C4-2B (cell line): ENCODE results near the gene SIN3A.

Experiments used
- CTCF ChIP-seq: fragments of 450-650 bp; conservative IDR thresholded peaks from 2 replicates; pipeline ENCODE4 v1.5.1; 2017; ENCODE audit warnings: mild to moderate bottlenecking
- ZFX ChIP-seq: fragments of 450-650 bp; IDR thresholded peaks from 2 replicates; pipeline ENCODE4 v1.6.1; 2017

- no peak for TF ChIP-seq CTCF
- no peak for TF ChIP-seq ZFX
These were observed 93.4 kb downstream of the SIN3A start for GRCh38 chr15:75357976-75358673.
